ENCODE measurements around the gene HCFC1.
A peak's percentile ranks its signal among the peaks of the same experiment; 100 is the strongest.
"Not testable (repeated sequence)": the region's sequence is repeated elsewhere in the genome, so short reads cannot be mapped to it uniquely, and the experiment has no call there.

The HCFC1 gene

DNA sequence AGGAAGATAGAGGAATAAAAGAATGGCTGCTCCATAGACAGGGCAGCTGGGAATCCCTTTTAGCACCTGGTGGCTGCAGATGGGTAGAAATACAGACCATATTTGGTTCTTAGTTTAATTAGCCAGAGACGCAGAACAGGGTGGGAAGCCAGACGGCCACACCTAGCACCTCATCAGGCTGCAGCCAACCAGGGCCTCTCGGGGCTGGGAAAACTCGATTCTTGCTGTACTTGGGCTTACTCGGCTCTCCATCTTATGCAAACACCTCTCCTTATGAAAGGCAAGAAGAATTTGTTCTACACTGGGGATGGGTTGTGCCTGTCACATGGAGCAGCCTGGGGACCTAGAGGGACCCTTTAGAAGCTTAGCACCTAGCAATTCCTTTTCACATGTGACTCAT is 28.4 kb upstream of the HCFC1 start:
- Histone ChIP-seq H3K36me3 (ENCODE audit: control insufficient read depth in 1 of 2, insufficient read depth in 2 of 2, low read length in 2 of 2) (no peaks in the 10 kb centered on the region), H3K27ac (ENCODE audit: low read depth, low read length) (no peak overlapping the region), H3K4me2 (ENCODE audit: low read length) (peak overlapping the region; percentile 23), H2BK5ac (ENCODE audit: low read depth, low read length, poor library complexity) (no peak overlapping the region), H3K14ac (ENCODE audit: low read length) (no peak overlapping the region), H2BK12ac (ENCODE audit: low read length) (no peak overlapping the region), H4K91ac (ENCODE audit: low read depth, low read length) (no peak overlapping the region), H3K9ac (ENCODE audit: low read length) (no peak overlapping the region), H3K23ac (ENCODE audit: low read length) (no peak overlapping the region), H3K18ac (ENCODE audit: low read length) (no peak overlapping the region), H2AFZ (ENCODE audit: insufficient read depth, low read length, poor library complexity) (no peak overlapping the region), H4K8ac (ENCODE audit: low read depth, low read length) (no peak overlapping the region), H3K4me3 (ENCODE audit: low read depth, low read length) (no peak overlapping the region), H3K27me3 (ENCODE audit: insufficient read depth, low read length) (no peaks in the 10 kb centered on the region), H2BK120ac (ENCODE audit: insufficient read depth, low read length, poor library complexity) (no peak overlapping the region), H2AK5ac (ENCODE audit: low read length) (no peak overlapping the region), H4K12ac (ENCODE audit: low read depth, low read length) (no peak overlapping the region), H3K79me2 (ENCODE audit: control insufficient read depth, insufficient read depth, low read length, poor library complexity) (no peaks in the 10 kb centered on the region), H3K79me1 (ENCODE audit: low read length) (peaks cover 4% of the 10 kb centered on the region), H3K4ac (ENCODE audit: low read depth, low read length) (no peak overlapping the region), H3K4me1 (ENCODE audit: control insufficient read depth in 1 of 2, insufficient read depth in 2 of 2, low read length in 2 of 2) (peaks cover 11 to 12% of the 10 kb centered on the region in 2 experiments), H3K9me3 (ENCODE audit: insufficient read depth, low read depth, low read length) (no peaks in the 10 kb centered on the region)
- WGBS (ENCODE audit: extremely low coverage, insufficient coverage, insufficient read length) = no CpG with 5 or more reads among the region's 5 CpGs
- DNase-seq = no peak

- H3K79me1 ChIP-seq (ENCODE audit: low read length) = peaks cover 4% of the 10 kb centered on the region
- peak overlapping the region; percentile 23 for H3K4me2 ChIP-seq (ENCODE audit: low read length)
- H3K36me3 ChIP-seq (ENCODE audit: control insufficient read depth in 1 of 2, insufficient read depth in 2 of 2, low read length in 2 of 2) = no peaks in the 10 kb centered on the region
- H3K4me1 ChIP-seq (ENCODE audit: control insufficient read depth in 1 of 2, insufficient read depth in 2 of 2, low read length in 2 of 2) = peaks cover 11 to 12% of the 10 kb centered on the region in 2 experiments
- H3K23ac ChIP-seq (ENCODE audit: low read length) = no peak overlapping the region
- no peak overlapping the region for H3K9ac ChIP-seq (ENCODE audit: low read length)
- no peak overlapping the region for H3K4ac ChIP-seq (ENCODE audit: low read depth, low read length)
- H3K27me3 ChIP-seq (ENCODE audit: insufficient read depth, low read length) = no peaks in the 10 kb centered on the region
- H2BK12ac ChIP-seq (ENCODE audit: low read length) = no peak overlapping the region
- H4K8ac ChIP-seq (ENCODE audit: low read depth, low read length) = peak overlapping the region; percentile 56
- no peak for DNase-seq
- no peak overlapping the region for H3K18ac ChIP-seq (ENCODE audit: low read length)
- H2BK5ac ChIP-seq (ENCODE audit: low read depth, low read length, poor library complexity) = no peak overlapping the region
- no peaks in the 10 kb centered on the region for H3K9me3 ChIP-seq (ENCODE audit: insufficient read depth, low read depth, low read length)
- no peak overlapping the region for H2AFZ ChIP-seq (ENCODE audit: insufficient read depth, low read length, poor library complexity)
- no peak overlapping the region for H4K91ac ChIP-seq (ENCODE audit: low read depth, low read length)
- H3K4me3 ChIP-seq (ENCODE audit: low read depth, low read length) = no peak overlapping the region
- no peak overlapping the region for H4K12ac ChIP-seq (ENCODE audit: low read depth, low read length)
- no peak overlapping the region for H3K27ac ChIP-seq (ENCODE audit: low read depth, low read length)
- no CpG with 5 or more reads among the region's 19 CpGs for WGBS (ENCODE audit: extremely low coverage, insufficient coverage, insufficient read length)
- no peak overlapping the region for H2AK5ac ChIP-seq (ENCODE audit: low read length)
- H3K14ac ChIP-seq (ENCODE audit: low read length) = no peak overlapping the region
- H3K79me2 ChIP-seq (ENCODE audit: control insufficient read depth, insufficient read depth, low read length, poor library complexity) = no peaks in the 10 kb centered on the region
- no peak overlapping the region for H2BK120ac ChIP-seq (ENCODE audit: insufficient read depth, low read length, poor library complexity)
These were observed 27.9 kb upstream of the HCFC1 start for GRCh38 chrX:153999359-154000037.

DNA sequence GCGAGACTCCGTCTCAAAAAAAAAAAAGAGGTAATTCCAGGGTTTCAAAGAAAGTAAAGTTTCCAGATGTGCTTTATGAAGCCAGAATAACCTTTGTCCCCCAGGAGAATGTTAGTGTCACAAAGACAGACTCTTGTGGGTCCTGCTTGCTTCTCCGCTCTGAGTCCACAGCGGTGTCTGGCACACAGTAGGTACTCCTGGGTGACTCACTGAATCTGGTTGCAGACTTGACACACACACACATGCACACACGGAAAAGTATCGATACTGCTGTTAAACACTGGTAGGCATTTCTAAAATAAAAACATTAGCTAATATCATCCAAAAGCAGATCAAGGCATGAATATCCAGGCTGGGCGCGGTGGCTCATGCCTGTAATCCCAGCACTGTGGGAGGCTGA is 23.9 kb upstream of the HCFC1 start:
- no peak overlapping the region for H3K9ac ChIP-seq (ENCODE audit: low read length)
- no peaks in the 10 kb centered on the region for H3K36me3 ChIP-seq (ENCODE audit: control insufficient read depth in 1 of 2, insufficient read depth in 2 of 2, low read length in 2 of 2)
- H2AK5ac ChIP-seq (ENCODE audit: low read length) = no peak overlapping the region
- no peak for DNase-seq
- peaks cover 3 to 8% of the 10 kb centered on the region in 2 experiments for H3K4me1 ChIP-seq (ENCODE audit: control insufficient read depth in 1 of 2, insufficient read depth in 2 of 2, low read length in 2 of 2)
- H3K14ac ChIP-seq (ENCODE audit: low read length) = no peak overlapping the region
- no peak overlapping the region for H4K12ac ChIP-seq (ENCODE audit: low read depth, low read length)
- H3K4me2 ChIP-seq (ENCODE audit: low read length) = no peak overlapping the region
- no peak overlapping the region for H2BK5ac ChIP-seq (ENCODE audit: low read depth, low read length, poor library complexity)
- no peak overlapping the region for H3K4ac ChIP-seq (ENCODE audit: low read depth, low read length)
- no peak overlapping the region for H2AFZ ChIP-seq (ENCODE audit: insufficient read depth, low read length, poor library complexity)
- no peak overlapping the region for H4K8ac ChIP-seq (ENCODE audit: low read depth, low read length)
- no peak overlapping the region for H3K23ac ChIP-seq (ENCODE audit: low read length)
- no peaks in the 10 kb centered on the region for H3K9me3 ChIP-seq (ENCODE audit: insufficient read depth, low read depth, low read length)
- H3K4me3 ChIP-seq (ENCODE audit: low read depth, low read length) = no peak overlapping the region
- no peaks in the 10 kb centered on the region for H3K79me2 ChIP-seq (ENCODE audit: control insufficient read depth, insufficient read depth, low read length, poor library complexity)
- no peak overlapping the region for H2BK120ac ChIP-seq (ENCODE audit: insufficient read depth, low read length, poor library complexity)
- H4K91ac ChIP-seq (ENCODE audit: low read depth, low read length) = no peak overlapping the region
- no CpG with 5 or more reads among the region's 8 CpGs for WGBS (ENCODE audit: extremely low coverage, insufficient coverage, insufficient read length)
- no peak overlapping the region for H3K18ac ChIP-seq (ENCODE audit: low read length)
- H3K27me3 ChIP-seq (ENCODE audit: insufficient read depth, low read length) = no peaks in the 10 kb centered on the region
- H3K79me1 ChIP-seq (ENCODE audit: low read length) = no peaks in the 10 kb centered on the region
- no peak overlapping the region for H2BK12ac ChIP-seq (ENCODE audit: low read length)
- no peak overlapping the region for H3K27ac ChIP-seq (ENCODE audit: low read depth, low read length)

GRCh38 chrX:153994398-153994797 is 22.8 kb upstream of the HCFC1 start:
- H4K12ac ChIP-seq (ENCODE audit: low read depth, low read length); H3K9ac ChIP-seq (ENCODE audit: low read length); H3K4me1 ChIP-seq (ENCODE audit: control insufficient read depth in 1 of 2, insufficient read depth in 2 of 2, low read length in 2 of 2); H3K18ac ChIP-seq (ENCODE audit: low read length); H4K91ac ChIP-seq (ENCODE audit: low read depth, low read length); H3K23ac ChIP-seq (ENCODE audit: low read length); H3K27me3 ChIP-seq (ENCODE audit: insufficient read depth, low read length); H3K27ac ChIP-seq (ENCODE audit: low read depth, low read length); H3K4ac ChIP-seq (ENCODE audit: low read depth, low read length); H2BK120ac ChIP-seq (ENCODE audit: insufficient read depth, low read length, poor library complexity); DNase-seq; H3K4me3 ChIP-seq (ENCODE audit: low read depth, low read length); H3K14ac ChIP-seq (ENCODE audit: low read length); H3K36me3 ChIP-seq (ENCODE audit: control insufficient read depth in 1 of 2, insufficient read depth in 2 of 2, low read length in 2 of 2); H3K79me1 ChIP-seq (ENCODE audit: low read length); H3K9me3 ChIP-seq (ENCODE audit: insufficient read depth, low read depth, low read length); H3K4me2 ChIP-seq (ENCODE audit: low read length); H2BK5ac ChIP-seq (ENCODE audit: low read depth, low read length, poor library complexity); H2BK12ac ChIP-seq (ENCODE audit: low read length); H4K8ac ChIP-seq (ENCODE audit: low read depth, low read length); H2AK5ac ChIP-seq (ENCODE audit: low read length); H2AFZ ChIP-seq (ENCODE audit: insufficient read depth, low read length, poor library complexity); H3K79me2 ChIP-seq (ENCODE audit: control insufficient read depth, insufficient read depth, low read length, poor library complexity): not testable (repeated sequence)
- no CpG with 5 or more reads among the region's 5 CpGs for WGBS (ENCODE audit: extremely low coverage, insufficient coverage, insufficient read length)
